HEK293T (cell line): ENCODE results near the gene OR1B1.

ENCODE experiments used
- ARNT ChIP-seq: fragments of 450-650 bp; IDR thresholded peaks from 2 replicates; pipeline ENCODE4 v1.6.1; 2017; ENCODE audit warnings: mild to moderate bottlenecking
- BHLHE40 ChIP-seq: fragments of 450-650 bp; IDR thresholded peaks from 2 replicates; pipeline ENCODE4 v1.6.1; 2016; ENCODE audit warnings: mild to moderate bottlenecking, moderate library complexity, borderline replicate concordance
- ELF4 ChIP-seq: fragments of 450-650 bp; IDR thresholded peaks from 2 replicates; pipeline ENCODE4 v1.6.1; 2017; ENCODE audit warnings: antibody characterized with exemption
- FOXA1 ChIP-seq: fragments of 450-650 bp; IDR thresholded peaks from 2 replicates; pipeline ENCODE4 v1.6.1; 2016; ENCODE audit warnings: mild to moderate bottlenecking
- FOXK2 ChIP-seq: fragments of 450-650 bp; IDR thresholded peaks from 2 replicates; pipeline ENCODE4 v1.6.1; 2016; ENCODE audit warnings: mild to moderate bottlenecking
- FOXM1 ChIP-seq: fragments of 450-650 bp; IDR thresholded peaks from 2 replicates; pipeline ENCODE4 v1.6.1; 2017; ENCODE audit warnings: mild to moderate bottlenecking, borderline replicate concordance
- L3MBTL2 ChIP-seq: fragments of 450-650 bp; conservative IDR thresholded peaks from 2 replicates; pipeline ENCODE4 v1.6.1; 2016; ENCODE audit warnings: mild to moderate bottlenecking
- LEF1 ChIP-seq: fragments of 450-650 bp; IDR thresholded peaks from 2 replicates; pipeline ENCODE4 v1.6.1; 2017; ENCODE audit warnings: mild to moderate bottlenecking, borderline replicate concordance
- SP1 ChIP-seq: fragments of 450-650 bp; IDR thresholded peaks from 2 replicates; pipeline ENCODE4 v1.6.1; 2017
- SUZ12 ChIP-seq: fragments of 450-650 bp; IDR thresholded peaks from 2 replicates; pipeline ENCODE4 v1.6.1; 2016; ENCODE audit warnings: mild to moderate bottlenecking
- TARDBP ChIP-seq: fragments of 450-650 bp; IDR thresholded peaks from 2 replicates; pipeline ENCODE4 v1.6.1; 2016
- ZNF384 ChIP-seq: fragments of 450-650 bp; IDR thresholded peaks from 2 replicates; pipeline ENCODE4 v1.6.1; 2016
- TF ChIP-seq, protein P1 (sequence below): fragments of 450-650 bp; IDR thresholded peaks from 2 replicates; pipeline ENCODE4 v1.6.1; 2016

- TF ChIP-seq ELF4 (peak; percentile 68), TARDBP (no peak), FOXK2 (no peak), ZNF384 (no peak), FOXM1 (no peak), BHLHE40 (no peak), SP1 (no peak), L3MBTL2 (no peak), ARNT (no peak), SUZ12 (no peak), FOXA1 (no peak), LEF1 (no peak)
- TF ChIP-seq, protein P1, sequence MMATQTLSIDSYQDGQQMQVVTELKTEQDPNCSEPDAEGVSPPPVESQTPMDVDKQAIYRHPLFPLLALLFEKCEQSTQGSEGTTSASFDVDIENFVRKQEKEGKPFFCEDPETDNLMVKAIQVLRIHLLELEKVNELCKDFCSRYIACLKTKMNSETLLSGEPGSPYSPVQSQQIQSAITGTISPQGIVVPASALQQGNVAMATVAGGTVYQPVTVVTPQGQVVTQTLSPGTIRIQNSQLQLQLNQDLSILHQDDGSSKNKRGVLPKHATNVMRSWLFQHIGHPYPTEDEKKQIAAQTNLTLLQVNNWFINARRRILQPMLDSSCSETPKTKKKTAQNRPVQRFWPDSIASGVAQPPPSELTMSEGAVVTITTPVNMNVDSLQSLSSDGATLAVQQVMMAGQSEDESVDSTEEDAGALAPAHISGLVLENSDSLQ: no peak
Measured at GRCh38 chr9:122614362-122614761, 43.1 kb downstream of the OR1B1 start, which contains the start of gene OR1Q1.
